ENCODE measurements around the gene TFEB.

DNA sequence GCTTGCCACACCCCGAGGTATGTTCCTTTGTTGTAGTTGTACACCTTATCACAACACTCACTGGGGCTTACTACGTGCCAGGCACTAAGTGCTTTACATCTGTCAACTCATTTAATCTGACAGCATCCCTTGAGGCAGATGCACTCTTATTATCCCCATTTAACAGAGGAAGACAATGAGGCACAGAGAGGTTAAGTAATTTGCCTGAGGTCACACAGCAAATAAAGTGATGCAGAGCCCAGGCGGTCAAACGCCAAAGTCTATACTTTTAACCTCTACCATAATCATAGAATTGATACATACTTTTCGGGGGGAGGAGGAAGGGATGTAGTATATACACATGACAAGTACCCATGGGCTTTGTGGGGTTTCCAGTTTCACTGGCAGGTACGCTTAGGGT lies 59.4 kb downstream of the TFEB start:
- TF ChIP-seq POLR2A (IDR thresholded peaks at IDR 0.05) (no peak), CTCF (IDR thresholded peaks at IDR 0.05) (no peak)
